Activated CD4-positive, alpha-beta T cell treated with anti-CD3 and anti-CD28 coated beads, Interleukin-2, amount 10 ng/mL, durations not matched to agents 24 days and 14 days (primary cell): ENCODE measurements around the gene ADNP. TPM values are rescaled to one million over a fixed set of nuclear protein-coding genes. Genes with fewer than 3 reads are reported as not detected.
A peak's percentile ranks its signal among the peaks of the same experiment; 100 is the strongest.

Experiments
- DNase-seq: peaks from one replicate; pipeline ENCODE4 v3.0.0; 2022
- H3K27ac Mint-ChIP-seq: one replicate; pipeline ENCODE4 v1.8.0; 2022; ENCODE audit warnings: mild to moderate bottlenecking, mixed read lengths
- H3K27me3 Mint-ChIP-seq: one replicate; pipeline ENCODE4 v1.8.0; 2022; ENCODE audit warnings: mixed read lengths
- H3K36me3 Mint-ChIP-seq: one replicate; pipeline ENCODE4 v1.8.0; 2022; ENCODE audit warnings: low read depth, mild to moderate bottlenecking, mixed read lengths
- H3K4me1 Mint-ChIP-seq: one replicate; pipeline ENCODE4 v1.8.0; 2021; ENCODE audit warnings: mixed read lengths
- H3K4me3 Mint-ChIP-seq: one replicate; pipeline ENCODE4 v1.8.0; 2022; ENCODE audit warnings: mild to moderate bottlenecking, moderate library complexity, mixed read lengths
- H3K9me3 Mint-ChIP-seq: one replicate; pipeline ENCODE4 v1.8.0; 2021; ENCODE audit warnings: mixed read lengths
- intact Hi-C: fragments of 100-400 bp; cut with micrococcal nuclease; formaldehyde crosslinking; loops from one replicate; pipeline ENCODE4 v1.15.1; 2023
- total RNA-seq: library from RNA; stranded (reverse); gene quantifications from 2 replicates; pipeline ENCODE4 v1.2.3, GENCODE V29; 2022

Gene ADNP
- total RNA-seq, 1 donor from 2014 or later = 72.9 TPM

DNA sequence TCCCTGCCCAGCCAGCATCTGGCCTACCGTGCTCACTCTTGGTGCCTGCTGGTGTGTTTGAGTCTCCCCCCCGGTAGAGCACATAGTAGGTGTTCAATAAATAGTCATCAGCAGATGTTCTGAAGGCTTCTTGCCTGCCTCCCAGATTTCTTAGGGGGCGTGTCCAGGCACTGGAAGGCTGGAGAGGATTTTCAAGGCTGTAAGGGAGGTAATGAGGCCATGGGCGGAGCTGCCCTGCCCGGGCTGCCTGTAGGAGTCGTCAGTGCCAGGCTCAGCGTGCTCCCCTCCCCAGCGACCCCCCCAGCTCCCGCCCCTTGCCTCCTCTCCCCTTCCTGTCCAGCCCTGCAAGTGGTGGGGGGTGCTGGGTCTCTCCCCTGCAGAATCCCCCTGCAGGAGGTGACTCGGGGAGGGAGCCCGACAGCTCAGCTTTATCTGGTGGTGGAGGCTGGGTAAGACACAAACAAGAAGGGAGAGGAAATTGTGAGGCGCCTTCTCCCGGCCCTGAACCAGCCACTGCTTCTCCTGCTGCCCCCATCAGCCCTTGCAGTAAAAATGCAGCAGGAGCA is 80.4 kb downstream of the ADNP start:
- intact Hi-C loops = no loop called here
- H3K4me1 Mint-ChIP-seq = peaks cover 2% of the 10 kb centered on the region
- H3K4me3 Mint-ChIP-seq = no peak overlapping the region
- DNase-seq = no peak
- no peaks in the 10 kb centered on the region for H3K36me3 Mint-ChIP-seq
- no peak overlapping the region for H3K27ac Mint-ChIP-seq
- no peaks in the 10 kb centered on the region for H3K9me3 Mint-ChIP-seq
- H3K27me3 Mint-ChIP-seq = no peaks in the 10 kb centered on the region

DNA sequence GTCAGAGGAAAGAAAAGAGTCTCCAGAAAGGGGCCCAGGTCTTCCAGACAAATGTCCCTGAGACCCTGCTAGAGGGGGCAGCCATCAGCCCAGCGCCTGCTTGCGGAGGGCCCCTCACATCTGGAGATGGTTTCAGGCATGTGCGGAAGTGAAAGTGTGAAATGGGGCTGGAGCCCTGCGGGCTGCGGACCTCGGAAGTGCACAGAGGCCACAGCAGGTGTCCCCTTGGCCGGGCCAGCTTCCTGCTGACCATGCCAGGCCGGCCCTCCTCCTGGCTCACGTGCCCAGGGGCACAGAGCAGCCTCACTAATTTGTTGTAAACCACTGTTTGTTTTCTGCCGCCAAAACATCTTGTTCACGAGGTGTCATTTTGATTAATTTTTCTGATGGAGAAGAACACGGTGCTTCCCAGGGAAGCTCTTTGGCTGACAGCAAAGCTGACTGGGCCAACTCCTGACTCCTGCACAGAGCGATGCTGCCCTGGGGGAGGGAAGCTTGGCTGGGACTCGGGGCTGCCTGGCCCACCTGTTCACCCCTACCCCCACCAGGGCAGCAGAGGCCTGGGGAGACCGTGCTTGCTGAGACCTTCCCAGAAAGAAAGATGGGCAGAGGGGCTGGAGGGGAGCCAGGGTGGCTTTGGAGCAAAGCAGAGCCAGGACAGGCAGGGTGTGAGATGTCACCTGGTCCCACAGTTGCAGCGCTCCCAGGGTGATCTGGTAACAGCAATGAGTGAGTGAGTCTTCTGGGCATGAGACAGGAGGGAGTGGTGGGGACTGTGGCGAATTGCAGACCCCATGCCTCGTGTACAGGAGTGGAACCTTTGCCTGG is 82.2 kb downstream of the ADNP start:
- Mint-ChIP-seq H3K27ac (no peak overlapping the region), H3K4me1 (peaks cover 11% of the 10 kb centered on the region), H3K27me3 (no peaks in the 10 kb centered on the region), H3K4me3 (no peak overlapping the region), H3K36me3 (no peaks in the 10 kb centered on the region), H3K9me3 (no peaks in the 10 kb centered on the region)
- intact Hi-C loops = no loop called here
- DNase-seq = no peak

- Mint-ChIP-seq H3K4me3 (no peak overlapping the region), H3K9me3 (no peaks in the 10 kb centered on the region), H3K27me3 (no peaks in the 10 kb centered on the region), H3K27ac (no peak overlapping the region), H3K4me1 (peaks cover 11% of the 10 kb centered on the region), H3K36me3 (no peaks in the 10 kb centered on the region)
- intact Hi-C loops = no loop called here
- no peak for DNase-seq
Measured at GRCh38 chr20:50848341-50848808, 82.9 kb downstream of the ADNP start.

DNA sequence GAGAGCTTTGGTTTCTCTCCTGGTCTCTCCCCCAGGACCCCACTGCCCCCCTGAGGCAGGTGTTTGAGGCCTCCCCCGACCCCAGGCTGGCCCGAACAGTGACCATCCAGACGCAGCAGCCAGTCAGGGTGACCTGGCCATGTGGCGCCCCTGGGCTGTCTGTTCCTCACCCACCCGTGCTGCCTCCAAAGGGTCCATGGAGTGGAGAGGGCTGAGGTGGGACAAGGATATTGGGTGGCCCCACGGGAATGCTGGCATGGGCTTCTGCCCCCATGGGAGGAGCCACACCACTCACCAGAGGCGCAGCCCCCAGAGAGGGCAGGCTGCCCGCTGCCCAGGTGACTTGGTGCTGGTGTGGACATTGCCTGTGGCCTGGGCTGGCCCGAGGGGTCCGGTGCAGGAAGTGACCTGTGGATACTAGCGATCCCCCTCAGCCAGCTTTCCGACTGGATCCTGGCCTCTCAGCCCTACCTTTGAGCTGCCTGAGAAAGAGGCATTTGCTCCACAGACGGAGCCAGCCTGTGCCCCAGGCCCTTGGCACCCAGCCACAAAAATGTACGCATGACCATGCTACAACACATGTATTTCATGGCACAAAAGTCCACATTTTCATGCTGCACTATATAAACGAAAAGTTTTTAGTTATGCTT is 85.5 kb downstream of the ADNP start:
- peaks cover 11% of the 10 kb centered on the region for H3K4me1 Mint-ChIP-seq
- no peak for DNase-seq
- intact Hi-C loops = no loop called here
- no peaks in the 10 kb centered on the region for H3K9me3 Mint-ChIP-seq
- H3K27me3 Mint-ChIP-seq = no peaks in the 10 kb centered on the region
- H3K27ac Mint-ChIP-seq = no peak overlapping the region
- no peaks in the 10 kb centered on the region for H3K36me3 Mint-ChIP-seq
- H3K4me3 Mint-ChIP-seq = no peak overlapping the region

- no peak overlapping the region for H3K4me3 Mint-ChIP-seq
- peaks cover 11% of the 10 kb centered on the region for H3K4me1 Mint-ChIP-seq
- intact Hi-C loops = no loop called here
- no peaks in the 10 kb centered on the region for H3K27me3 Mint-ChIP-seq
- no peaks in the 10 kb centered on the region for H3K36me3 Mint-ChIP-seq
- DNase-seq = peak; percentile 75
- peak overlapping the region; percentile 76 for H3K27ac Mint-ChIP-seq
- no peaks in the 10 kb centered on the region for H3K9me3 Mint-ChIP-seq
Measured at GRCh38 chr20:50844430-50845100, 86.7 kb downstream of the ADNP start.

GRCh38 chr20:50843331-50844276 is 87.6 kb downstream of the ADNP start:
- peaks cover 14% of the 10 kb centered on the region for H3K4me1 Mint-ChIP-seq
- no peak for DNase-seq
- no peaks in the 10 kb centered on the region for H3K9me3 Mint-ChIP-seq
- H3K4me3 Mint-ChIP-seq = no peak overlapping the region
- no peak overlapping the region for H3K27ac Mint-ChIP-seq
- H3K27me3 Mint-ChIP-seq = no peaks in the 10 kb centered on the region
- intact Hi-C loops = no loop called here
- H3K36me3 Mint-ChIP-seq = no peaks in the 10 kb centered on the region

DNA sequence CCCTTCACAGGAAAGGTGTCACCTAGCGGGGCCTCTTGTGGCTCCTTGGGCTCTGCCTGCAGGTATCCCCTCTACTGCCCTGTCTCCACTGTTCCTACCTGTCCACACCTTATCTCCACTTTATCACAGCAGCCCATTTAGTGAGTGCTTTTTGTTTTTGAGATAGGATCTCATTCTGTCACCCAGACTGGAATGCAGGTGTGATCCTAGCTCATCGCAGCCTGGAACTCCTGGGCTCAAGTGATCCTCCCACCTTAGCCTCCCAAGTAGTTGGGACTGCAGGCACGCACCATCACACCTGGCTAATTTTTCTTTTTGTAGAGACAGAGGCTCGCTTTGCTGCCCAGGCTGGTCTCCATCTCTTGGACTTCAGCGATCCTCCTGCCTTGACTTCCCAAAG is 88.4 kb downstream of the ADNP start:
- H3K4me1 Mint-ChIP-seq = peaks cover 17% of the 10 kb centered on the region
- no peak for DNase-seq
- H3K9me3 Mint-ChIP-seq = no peaks in the 10 kb centered on the region
- H3K4me3 Mint-ChIP-seq = no peak overlapping the region
- intact Hi-C loops = no loop called here
- no peaks in the 10 kb centered on the region for H3K27me3 Mint-ChIP-seq
- H3K36me3 Mint-ChIP-seq = no peaks in the 10 kb centered on the region
- H3K27ac Mint-ChIP-seq = no peak overlapping the region

Other genes with a start within 250 kb of the ADNP start
- not detected in 2 replicates for gene RIPOR3, start 239.9 kb downstream of the ADNP start, total RNA-seq
- 6.0 and 7.0 TPM in 2 replicates for gene PARD6B, start 199.9 kb downstream of the ADNP start, total RNA-seq
- 7.2 and 8.4 TPM in 2 replicates for gene BCAS4, start 136.4 kb downstream of the ADNP start, total RNA-seq
- gene DPM1, start 27.1 kb upstream of the ADNP start, total RNA-seq = 61.2 and 68.3 TPM in 2 replicates
- 5.7 and 6.3 TPM in 2 replicates for gene MOCS3, start 27.4 kb upstream of the ADNP start, total RNA-seq
- 9.8 and 12.3 TPM in 2 replicates for gene KCNG1, start 91.7 kb upstream of the ADNP start, total RNA-seq